ENCODE measurements around the gene ADNP.
A peak's percentile ranks its signal among the peaks of the same experiment; 100 is the strongest.

ADNP gene

DNA sequence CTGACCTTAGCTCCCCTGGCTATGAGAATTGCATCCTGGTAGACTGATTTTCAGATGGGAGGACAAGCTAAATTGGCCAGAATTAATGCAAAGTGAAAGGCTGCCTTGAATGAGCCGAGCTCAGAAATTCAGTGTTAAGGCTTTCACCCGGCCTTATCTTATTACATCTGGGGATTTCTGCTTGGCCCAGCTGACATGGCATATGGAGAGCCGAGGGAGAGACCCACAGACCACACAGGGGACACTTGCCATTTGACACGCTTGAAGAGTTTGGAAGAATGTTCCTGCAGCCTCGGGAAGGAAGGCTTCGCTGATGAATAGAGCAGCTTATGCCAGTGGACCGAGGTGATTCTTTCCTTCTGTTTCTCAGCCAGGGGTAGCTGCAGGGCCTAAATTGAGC, 36.3 kb upstream of the ADNP start:
- Histone ChIP-seq H3K18ac (ENCODE audit: low read length) (no peak overlapping the region), H4K12ac (ENCODE audit: low read depth, low read length) (no peak overlapping the region), H3K79me1 (ENCODE audit: low read length) (no peaks in the 10 kb centered on the region), H3K27ac (ENCODE audit: low read depth, low read length) (no peak overlapping the region), H3K36me3 (ENCODE audit: control insufficient read depth in 1 of 2, insufficient read depth in 2 of 2, low read length in 2 of 2) (no peaks in the 10 kb centered on the region), H2AK5ac (ENCODE audit: low read length) (no peak overlapping the region), H4K8ac (ENCODE audit: low read depth, low read length) (no peak overlapping the region), H3K9ac (ENCODE audit: low read length) (no peak overlapping the region), H2AFZ (ENCODE audit: insufficient read depth, low read length, poor library complexity) (no peak overlapping the region), H3K27me3 (ENCODE audit: insufficient read depth, low read length) (no peaks in the 10 kb centered on the region), H2BK5ac (ENCODE audit: low read depth, low read length, poor library complexity) (no peak overlapping the region), H3K9me3 (ENCODE audit: insufficient read depth, low read depth, low read length) (no peaks in the 10 kb centered on the region), H2BK120ac (ENCODE audit: insufficient read depth, low read length, poor library complexity) (no peak overlapping the region), H3K4me1 (ENCODE audit: control insufficient read depth in 1 of 2, insufficient read depth in 2 of 2, low read length in 2 of 2) (no peaks in the 10 kb centered on the region), H4K91ac (ENCODE audit: low read depth, low read length) (no peak overlapping the region), H3K79me2 (ENCODE audit: control insufficient read depth, insufficient read depth, low read length, poor library complexity) (no peaks in the 10 kb centered on the region), H3K23ac (ENCODE audit: low read length) (no peak overlapping the region), H3K14ac (ENCODE audit: low read length) (no peak overlapping the region), H3K4ac (ENCODE audit: low read depth, low read length) (no peak overlapping the region), H3K4me2 (ENCODE audit: low read length) (no peak overlapping the region), H2BK12ac (ENCODE audit: low read length) (no peak overlapping the region), H3K4me3 (ENCODE audit: low read depth, low read length) (no peak overlapping the region)
- WGBS (ENCODE audit: extremely low coverage, insufficient coverage, insufficient read length): no CpG with 5 or more reads among the region's 7 CpGs
- no peak for DNase-seq

DNA sequence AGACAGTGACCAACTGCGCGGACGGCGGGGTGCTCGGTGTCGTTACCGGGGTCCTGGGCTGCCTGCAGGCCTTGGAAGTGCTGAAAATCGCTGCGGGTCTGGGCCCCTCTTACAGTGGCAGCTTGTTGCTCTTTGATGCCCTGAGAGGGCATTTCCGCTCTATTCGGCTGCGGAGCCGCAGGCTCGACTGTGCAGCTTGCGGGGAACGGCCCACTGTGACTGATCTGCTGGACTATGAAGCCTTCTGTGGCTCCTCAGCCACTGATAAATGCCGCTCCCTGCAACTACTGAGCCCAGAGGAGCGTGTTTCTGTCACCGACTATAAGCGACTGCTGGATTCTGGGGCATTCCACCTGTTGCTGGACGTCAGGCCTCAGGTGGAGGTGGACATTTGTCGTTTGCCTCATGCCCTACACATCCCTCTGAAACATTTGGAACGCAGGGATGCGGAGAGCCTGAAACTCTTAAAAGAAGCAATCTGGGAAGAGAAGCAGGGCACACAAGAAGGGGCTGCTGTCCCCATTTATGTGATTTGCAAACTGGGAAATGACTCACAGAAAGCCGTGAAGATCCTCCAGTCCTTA, 28.4 kb upstream of the ADNP start:
- no peak overlapping the region for H3K27ac ChIP-seq (ENCODE audit: low read depth, low read length)
- no peaks in the 10 kb centered on the region for H3K9me3 ChIP-seq (ENCODE audit: insufficient read depth, low read depth, low read length)
- H3K18ac ChIP-seq (ENCODE audit: low read length): peak overlapping the region; percentile 1
- H2AK5ac ChIP-seq (ENCODE audit: low read length): no peak overlapping the region
- H3K36me3 ChIP-seq (ENCODE audit: control insufficient read depth in 1 of 2, insufficient read depth in 2 of 2, low read length in 2 of 2): no peaks in the 10 kb centered on the region
- no peaks in the 10 kb centered on the region for H3K27me3 ChIP-seq (ENCODE audit: insufficient read depth, low read length)
- no peak overlapping the region for H2BK120ac ChIP-seq (ENCODE audit: insufficient read depth, low read length, poor library complexity)
- H3K79me2 ChIP-seq (ENCODE audit: control insufficient read depth, insufficient read depth, low read length, poor library complexity): peaks cover 11% of the 10 kb centered on the region
- peak overlapping the region; percentile 99 for H3K4me3 ChIP-seq (ENCODE audit: low read depth, low read length)
- H2BK5ac ChIP-seq (ENCODE audit: low read depth, low read length, poor library complexity): no peak overlapping the region
- no peak overlapping the region for H2AFZ ChIP-seq (ENCODE audit: insufficient read depth, low read length, poor library complexity)
- H3K23ac ChIP-seq (ENCODE audit: low read length): no peak overlapping the region
- no peak overlapping the region for H3K14ac ChIP-seq (ENCODE audit: low read length)
- peak overlapping the region; percentile 72 for H3K4ac ChIP-seq (ENCODE audit: low read depth, low read length)
- peak overlapping the region; percentile 96 for H3K9ac ChIP-seq (ENCODE audit: low read length)
- no peak overlapping the region for H4K12ac ChIP-seq (ENCODE audit: low read depth, low read length)
- H3K4me2 ChIP-seq (ENCODE audit: low read length): peak overlapping the region; percentile 98
- H3K79me1 ChIP-seq (ENCODE audit: low read length): peaks cover 6% of the 10 kb centered on the region
- no peak for DNase-seq
- H4K8ac ChIP-seq (ENCODE audit: low read depth, low read length): peak overlapping the region; percentile 93
- H2BK12ac ChIP-seq (ENCODE audit: low read length): no peak overlapping the region
- no peak overlapping the region for H4K91ac ChIP-seq (ENCODE audit: low read depth, low read length)
- WGBS (ENCODE audit: extremely low coverage, insufficient coverage, insufficient read length): no CpG with 5 or more reads among the region's 25 CpGs
- peaks cover 10 to 11% of the 10 kb centered on the region in 2 experiments for H3K4me1 ChIP-seq (ENCODE audit: control insufficient read depth in 1 of 2, insufficient read depth in 2 of 2, low read length in 2 of 2)

DNA sequence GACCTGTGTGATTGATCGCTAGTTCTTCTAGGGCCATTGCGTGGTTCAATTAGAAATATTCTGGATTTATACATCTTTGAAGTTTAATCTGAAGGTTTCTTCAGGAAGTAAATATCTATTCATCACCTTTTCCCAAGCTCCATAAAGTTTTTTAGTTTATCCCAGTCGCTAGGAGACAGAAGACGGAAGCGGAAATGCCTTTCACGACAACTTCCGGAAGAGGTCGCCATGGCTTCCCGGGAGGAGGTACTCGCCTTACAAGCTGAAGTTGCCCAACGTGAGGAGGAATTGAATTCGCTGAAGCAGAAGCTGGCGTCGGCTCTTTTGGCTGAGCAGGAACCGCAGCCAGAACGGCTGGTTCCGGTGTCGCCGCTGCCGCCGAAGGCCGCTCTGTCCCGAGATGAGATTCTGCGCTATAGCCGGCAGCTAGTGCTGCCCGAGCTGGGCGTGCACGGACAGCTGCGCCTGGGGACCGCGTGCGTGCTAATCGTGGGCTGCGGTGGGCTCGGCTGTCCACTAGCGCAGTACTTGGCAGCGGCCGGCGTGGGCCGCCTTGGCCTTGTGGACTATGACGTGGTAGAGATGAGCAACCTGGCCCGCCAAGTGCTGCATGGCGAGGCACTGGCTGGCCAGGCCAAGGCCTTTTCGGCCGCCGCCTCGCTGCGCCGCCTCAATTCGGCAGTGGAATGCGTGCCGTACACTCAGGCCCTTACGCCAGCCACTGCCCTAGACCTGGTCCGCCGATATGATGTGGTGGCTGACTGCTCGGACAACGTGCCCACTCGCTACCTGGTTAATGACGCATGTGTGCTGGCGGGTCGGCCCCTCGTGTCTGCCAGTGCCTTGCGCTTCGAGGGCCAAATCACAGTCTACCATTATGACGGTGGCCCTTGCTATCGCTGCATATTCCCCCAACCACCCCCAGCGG, 27.6 kb upstream of the ADNP start, which contains the start of gene MOCS3:
Gene MOCS3, plus strand, starts transcription at position 204 of the 928 bp plus-strand sequence. Its CDS starts 25 bp downstream, at position 229.
- Histone ChIP-seq H2BK5ac (ENCODE audit: low read depth, low read length, poor library complexity) (peak within 1 kb of the TSS; percentile 47), H3K4me1 (ENCODE audit: control insufficient read depth in 1 of 2, insufficient read depth in 2 of 2, low read length in 2 of 2) (peaks cover 10 to 11% of the 10 kb centered on the region in 2 experiments)
- DNase-seq: peak; percentile 87 to 96

DNA sequence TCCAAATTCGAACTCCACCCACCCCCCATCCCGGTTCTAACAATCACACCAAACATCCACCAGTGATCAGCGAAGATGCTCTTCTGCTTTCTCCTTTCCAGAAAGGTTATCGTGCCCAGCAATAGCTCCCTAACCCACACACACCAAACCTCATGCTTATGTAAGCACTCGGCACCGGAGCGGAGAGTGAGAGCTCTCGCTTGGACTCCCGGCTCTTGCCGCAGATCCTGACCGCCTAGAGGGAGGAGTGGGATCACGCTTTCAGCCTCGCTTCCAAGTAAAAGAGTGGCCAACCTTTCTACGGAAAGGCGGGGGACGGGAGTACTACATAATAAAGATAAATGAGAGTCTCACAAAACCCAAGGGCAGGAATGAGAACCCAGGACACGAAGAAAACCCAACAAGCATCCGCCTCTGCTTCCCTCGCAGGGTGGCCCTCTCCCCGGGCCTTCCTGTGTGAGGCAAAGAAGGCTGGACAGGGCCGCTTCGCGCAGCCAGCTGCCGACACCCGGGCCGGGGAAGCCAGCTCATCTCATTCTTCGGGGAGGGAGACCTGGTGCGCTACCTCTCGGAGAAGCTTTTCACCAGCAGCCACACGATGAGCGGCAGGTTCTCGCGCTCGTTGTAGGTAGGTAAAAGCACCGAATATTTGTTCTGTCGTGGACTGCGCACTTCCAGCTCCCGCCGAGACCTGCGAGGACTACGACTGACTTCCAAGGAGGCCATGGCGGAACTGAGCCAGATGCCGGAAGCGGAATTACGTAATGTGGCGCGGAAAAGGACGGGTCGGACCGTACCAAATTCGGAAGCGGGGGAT, 26.8 kb upstream of the ADNP start, which contains the start of gene DPM1:
Gene DPM1, minus strand, starts transcription at position 735 of the 817 bp plus-strand sequence. Its CDS starts 9 bp downstream, at position 726.
- peak within 1 kb of the TSS; percentile 36 for H4K12ac ChIP-seq (ENCODE audit: low read depth, low read length)
- peak within 1 kb of the TSS; percentile 99 for H3K4me3 ChIP-seq (ENCODE audit: low read depth, low read length)
- peak within 1 kb of the TSS; percentile 64 for H2AFZ ChIP-seq (ENCODE audit: insufficient read depth, low read length, poor library complexity)

More for the DNA sequence above, 27.6 kb upstream of the ADNP start, which contains the start of gene MOCS3:
- H4K12ac ChIP-seq (ENCODE audit: low read depth, low read length): peak within 1 kb of the TSS; percentile 36
- peak within 1 kb of the TSS; percentile 64 for H2AFZ ChIP-seq (ENCODE audit: insufficient read depth, low read length, poor library complexity)
- no peak within 1 kb of the TSS for H3K23ac ChIP-seq (ENCODE audit: low read length)
- peak within 1 kb of the TSS; percentile 19 for H3K18ac ChIP-seq (ENCODE audit: low read length)
- H4K8ac ChIP-seq (ENCODE audit: low read depth, low read length): peak within 1 kb of the TSS; percentile 93
- H3K79me2 ChIP-seq (ENCODE audit: control insufficient read depth, insufficient read depth, low read length, poor library complexity): peaks cover 11% of the 10 kb centered on the region
- no peak within 1 kb of the TSS for H3K27ac ChIP-seq (ENCODE audit: low read depth, low read length)
- peak within 1 kb of the TSS; percentile 22 for H3K14ac ChIP-seq (ENCODE audit: low read length)
- no peak within 1 kb of the TSS for H2BK12ac ChIP-seq (ENCODE audit: low read length)
- H3K4ac ChIP-seq (ENCODE audit: low read depth, low read length): peak within 1 kb of the TSS; percentile 98
- H2BK120ac ChIP-seq (ENCODE audit: insufficient read depth, low read length, poor library complexity): peak within 1 kb of the TSS; percentile 47
- H3K9ac ChIP-seq (ENCODE audit: low read length): peak within 1 kb of the TSS; percentile 96
- no CpG with 5 or more reads among the region's 67 CpGs for WGBS (ENCODE audit: extremely low coverage, insufficient coverage, insufficient read length)
- H2AK5ac ChIP-seq (ENCODE audit: low read length): no peak within 1 kb of the TSS
- no peaks in the 10 kb centered on the region for H3K9me3 ChIP-seq (ENCODE audit: insufficient read depth, low read depth, low read length)
- no peaks in the 10 kb centered on the region for H3K27me3 ChIP-seq (ENCODE audit: insufficient read depth, low read length)
- H4K91ac ChIP-seq (ENCODE audit: low read depth, low read length): peak within 1 kb of the TSS; percentile 72
- H3K79me1 ChIP-seq (ENCODE audit: low read length): peaks cover 6% of the 10 kb centered on the region
- peak within 1 kb of the TSS; percentile 98 for H3K4me2 ChIP-seq (ENCODE audit: low read length)
- H3K4me3 ChIP-seq (ENCODE audit: low read depth, low read length): peak within 1 kb of the TSS; percentile 99
- no peaks in the 10 kb centered on the region for H3K36me3 ChIP-seq (ENCODE audit: control insufficient read depth in 1 of 2, insufficient read depth in 2 of 2, low read length in 2 of 2)

More for the DNA sequence above, 26.8 kb upstream of the ADNP start, which contains the start of gene DPM1:
- Histone ChIP-seq H2BK120ac (ENCODE audit: insufficient read depth, low read length, poor library complexity) (peak within 1 kb of the TSS; percentile 47), H2BK12ac (ENCODE audit: low read length) (no peak within 1 kb of the TSS), H3K4ac (ENCODE audit: low read depth, low read length) (peak within 1 kb of the TSS; percentile 98), H3K27ac (ENCODE audit: low read depth, low read length) (no peak within 1 kb of the TSS), H4K91ac (ENCODE audit: low read depth, low read length) (peak within 1 kb of the TSS; percentile 72), H3K79me1 (ENCODE audit: low read length) (peaks cover 6% of the 10 kb centered on the region), H3K4me2 (ENCODE audit: low read length) (peak within 1 kb of the TSS; percentile 98), H3K27me3 (ENCODE audit: insufficient read depth, low read length) (no peaks in the 10 kb centered on the region), H2BK5ac (ENCODE audit: low read depth, low read length, poor library complexity) (peak within 1 kb of the TSS; percentile 47), H2AK5ac (ENCODE audit: low read length) (no peak within 1 kb of the TSS), H3K18ac (ENCODE audit: low read length) (peak within 1 kb of the TSS; percentile 19), H4K8ac (ENCODE audit: low read depth, low read length) (peak within 1 kb of the TSS; percentile 93), H3K14ac (ENCODE audit: low read length) (peak within 1 kb of the TSS; percentile 22), H3K9ac (ENCODE audit: low read length) (peak within 1 kb of the TSS; percentile 96), H3K9me3 (ENCODE audit: insufficient read depth, low read depth, low read length) (no peaks in the 10 kb centered on the region), H3K4me1 (ENCODE audit: control insufficient read depth in 1 of 2, insufficient read depth in 2 of 2, low read length in 2 of 2) (peaks cover 10 to 11% of the 10 kb centered on the region in 2 experiments), H3K23ac (ENCODE audit: low read length) (no peak within 1 kb of the TSS), H3K79me2 (ENCODE audit: control insufficient read depth, insufficient read depth, low read length, poor library complexity) (peaks cover 11% of the 10 kb centered on the region), H3K36me3 (ENCODE audit: control insufficient read depth in 1 of 2, insufficient read depth in 2 of 2, low read length in 2 of 2) (no peaks in the 10 kb centered on the region)
- no CpG with 5 or more reads among the region's 52 CpGs for WGBS (ENCODE audit: extremely low coverage, insufficient coverage, insufficient read length)
- DNase-seq: peak; percentile 84 to 97

Data from trophoblast cell (in vitro differentiated cells and primary cell).